PC-3 (cell line): ENCODE data around the gene RIMOC1.

ENCODE experiments used
- EZH2 ChIP-seq: fragments of 300-600 bp; sonication (generic); IDR thresholded peaks from one replicate; pipeline ENCODE4 v1.6.1; 2017; ENCODE audit warnings: antibody characterized with exemption, mild to moderate bottlenecking, low read length; ENCODE audit not compliant: unreplicated experiment
- TF ChIP-seq, protein P1 (sequence below): fragments of 300-600 bp; sonication (generic); conservative IDR thresholded peaks from 2 replicates; pipeline ENCODE4 v1.5.1; 2017; ENCODE audit warnings: antibody characterized with exemption, low read depth, mild to moderate bottlenecking, low read length

DNA sequence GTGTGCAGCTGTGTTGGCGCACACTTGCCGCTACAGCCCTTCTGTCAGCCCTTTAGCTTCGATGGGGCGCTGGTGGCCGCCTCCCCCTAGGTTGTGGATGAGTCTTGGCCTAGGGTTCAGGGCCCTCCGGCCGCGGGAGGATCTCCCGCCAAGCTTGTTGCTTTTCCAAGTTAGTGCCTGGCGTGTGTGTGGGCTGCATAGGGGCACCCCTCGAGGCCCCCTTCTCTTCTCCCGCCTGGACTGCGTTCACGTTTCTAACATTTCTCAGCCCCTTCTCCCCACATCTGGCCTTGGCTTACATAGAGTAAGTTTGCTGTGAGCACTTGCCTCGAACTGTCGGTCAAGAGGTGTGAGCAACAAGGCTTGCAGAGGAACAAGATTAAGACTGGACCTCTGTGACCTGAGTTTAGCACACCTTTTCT lies 33.5 kb upstream of the RIMOC1 start:
- TF ChIP-seq, protein P1, sequence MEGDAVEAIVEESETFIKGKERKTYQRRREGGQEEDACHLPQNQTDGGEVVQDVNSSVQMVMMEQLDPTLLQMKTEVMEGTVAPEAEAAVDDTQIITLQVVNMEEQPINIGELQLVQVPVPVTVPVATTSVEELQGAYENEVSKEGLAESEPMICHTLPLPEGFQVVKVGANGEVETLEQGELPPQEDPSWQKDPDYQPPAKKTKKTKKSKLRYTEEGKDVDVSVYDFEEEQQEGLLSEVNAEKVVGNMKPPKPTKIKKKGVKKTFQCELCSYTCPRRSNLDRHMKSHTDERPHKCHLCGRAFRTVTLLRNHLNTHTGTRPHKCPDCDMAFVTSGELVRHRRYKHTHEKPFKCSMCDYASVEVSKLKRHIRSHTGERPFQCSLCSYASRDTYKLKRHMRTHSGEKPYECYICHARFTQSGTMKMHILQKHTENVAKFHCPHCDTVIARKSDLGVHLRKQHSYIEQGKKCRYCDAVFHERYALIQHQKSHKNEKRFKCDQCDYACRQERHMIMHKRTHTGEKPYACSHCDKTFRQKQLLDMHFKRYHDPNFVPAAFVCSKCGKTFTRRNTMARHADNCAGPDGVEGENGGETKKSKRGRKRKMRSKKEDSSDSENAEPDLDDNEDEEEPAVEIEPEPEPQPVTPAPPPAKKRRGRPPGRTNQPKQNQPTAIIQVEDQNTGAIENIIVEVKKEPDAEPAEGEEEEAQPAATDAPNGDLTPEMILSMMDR, result no peak
- TF ChIP-seq EZH2, result no peak
